Gastroesophageal sphincter (tissue), 3 donors: Measurements from ENCODE around the gene PTPRC.

Experiments
- EP300 ChIP-seq: sonication (generic); formaldehyde crosslinking; IDR thresholded peaks from one replicate; pipeline ENCODE4 v1.6.1; 2017; ENCODE audit warnings: antibody characterized with exemption, mild to moderate bottlenecking
- POLR2A ChIP-seq, 2 donors: fragments of 450-650 bp; IDR thresholded peaks; one replicate each; pipeline ENCODE4 v1.6.1; 2017; ENCODE audit warnings: antibody characterized with exemption in 2 of 2, mild to moderate bottlenecking in 2 of 2, moderate library complexity in 1 of 2
- TF ChIP-seq, protein P1 (sequence below), 4 experiments: fragments of 200-600 bp in 2 of 4; fragments of 450-650 bp in 2 of 4; sonication (generic) in 1 of 4; IDR thresholded peaks; one replicate each; pipeline ENCODE4 v1.5.1; 2017 to 2019; ENCODE audit warnings: antibody characterized with exemption in 4 of 4, mild to moderate bottlenecking in 2 of 4, moderate library complexity in 2 of 4

DNA sequence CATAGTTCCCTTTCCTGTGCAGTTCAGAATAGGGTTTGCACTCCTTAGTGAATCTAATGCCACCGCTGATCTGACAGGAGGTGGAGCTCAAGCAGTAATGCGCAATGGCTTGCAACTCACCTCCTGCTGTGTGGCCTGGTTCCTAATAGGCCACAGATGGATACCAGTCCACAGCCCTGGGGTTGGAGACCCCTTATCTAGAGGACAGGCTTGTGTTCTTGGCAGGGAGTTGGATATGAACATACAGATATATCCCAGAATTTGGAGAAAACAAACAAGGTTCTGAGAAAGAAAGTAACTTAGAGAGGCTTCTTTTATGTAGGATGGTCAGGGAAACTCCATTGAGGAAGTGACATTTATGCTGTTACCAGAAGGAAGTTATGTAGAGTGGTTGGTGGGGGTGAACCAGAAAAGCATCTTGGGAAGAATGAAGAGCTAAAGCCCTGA lies 5.1 kb upstream of the PTPRC start:
- TF ChIP-seq, protein P1, sequence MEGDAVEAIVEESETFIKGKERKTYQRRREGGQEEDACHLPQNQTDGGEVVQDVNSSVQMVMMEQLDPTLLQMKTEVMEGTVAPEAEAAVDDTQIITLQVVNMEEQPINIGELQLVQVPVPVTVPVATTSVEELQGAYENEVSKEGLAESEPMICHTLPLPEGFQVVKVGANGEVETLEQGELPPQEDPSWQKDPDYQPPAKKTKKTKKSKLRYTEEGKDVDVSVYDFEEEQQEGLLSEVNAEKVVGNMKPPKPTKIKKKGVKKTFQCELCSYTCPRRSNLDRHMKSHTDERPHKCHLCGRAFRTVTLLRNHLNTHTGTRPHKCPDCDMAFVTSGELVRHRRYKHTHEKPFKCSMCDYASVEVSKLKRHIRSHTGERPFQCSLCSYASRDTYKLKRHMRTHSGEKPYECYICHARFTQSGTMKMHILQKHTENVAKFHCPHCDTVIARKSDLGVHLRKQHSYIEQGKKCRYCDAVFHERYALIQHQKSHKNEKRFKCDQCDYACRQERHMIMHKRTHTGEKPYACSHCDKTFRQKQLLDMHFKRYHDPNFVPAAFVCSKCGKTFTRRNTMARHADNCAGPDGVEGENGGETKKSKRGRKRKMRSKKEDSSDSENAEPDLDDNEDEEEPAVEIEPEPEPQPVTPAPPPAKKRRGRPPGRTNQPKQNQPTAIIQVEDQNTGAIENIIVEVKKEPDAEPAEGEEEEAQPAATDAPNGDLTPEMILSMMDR (IDR thresholded peaks at IDR 0.05) = no peak
- TF ChIP-seq POLR2A (IDR thresholded peaks at IDR 0.05) (no peak), EP300 (no peak)
